Left renal cortex interstitium (tissue), 4 donors: ENCODE measurements around the gene KBTBD12. TPM values are rescaled to one million over a fixed set of nuclear protein-coding genes. Genes with fewer than 3 reads are reported as not detected.

Experiments used
- DNase-seq, 4 donors: peaks; one replicate each; pipeline ENCODE4 v3.0.0-alpha.2; 2013; ENCODE audit warnings: low read depth in 4 of 4, low spot score in 2 of 4, missing footprints in 1 of 4
- polyA plus RNA-seq, 4 donors: library from polyadenylated mRNA; unstranded; fragments of 120-200 nt; gene quantifications; one replicate each; pipeline ENCODE4 v1.2.1, GENCODE V29; 2013; ENCODE audit not compliant: insufficient read length in 4 of 4

The KBTBD12 gene
- polyA plus RNA-seq, 4 donors: 0.81 to 1.6 (median 1.3) TPM

DNA sequence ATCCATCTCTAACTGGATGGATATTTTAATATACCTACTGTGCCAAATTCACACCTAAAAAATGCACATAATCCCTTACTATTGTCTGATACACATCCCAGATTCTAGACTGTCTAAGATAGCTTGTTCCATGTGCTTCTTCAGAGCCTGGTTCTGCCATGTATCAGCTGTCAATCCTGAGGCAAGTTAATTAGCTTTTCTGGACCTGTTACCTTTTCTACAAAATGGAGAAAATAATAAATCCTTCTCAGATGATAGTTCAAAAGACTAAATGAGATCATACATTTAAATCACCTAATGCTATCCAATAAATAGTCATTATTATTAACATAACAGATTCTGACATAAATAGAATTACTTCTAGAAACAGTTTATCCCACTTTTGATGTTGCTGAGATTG lies 66.1 kb downstream of the KBTBD12 start:
- DNase-seq: no peak

DNA sequence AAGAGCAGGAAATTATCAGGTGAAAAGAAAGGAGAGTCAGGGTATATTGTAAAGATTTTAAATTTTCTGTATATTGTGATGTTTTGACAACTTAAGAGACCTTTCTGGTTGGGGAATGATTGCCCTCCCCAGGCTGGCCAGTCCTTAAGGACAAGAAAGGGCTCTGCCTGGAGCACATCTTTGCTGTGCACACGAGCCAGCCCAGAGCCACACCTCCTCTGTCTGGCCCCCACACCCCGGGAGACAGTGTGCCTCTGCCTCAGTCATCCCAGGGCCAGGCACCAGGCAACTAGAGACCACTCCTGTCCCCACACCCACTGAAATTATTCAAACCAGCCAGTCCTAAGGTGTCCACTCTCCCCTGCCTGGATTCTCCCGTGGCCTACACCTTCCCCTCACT lies 67.1 kb downstream of the KBTBD12 start:
- DNase-seq: no peak

DNA sequence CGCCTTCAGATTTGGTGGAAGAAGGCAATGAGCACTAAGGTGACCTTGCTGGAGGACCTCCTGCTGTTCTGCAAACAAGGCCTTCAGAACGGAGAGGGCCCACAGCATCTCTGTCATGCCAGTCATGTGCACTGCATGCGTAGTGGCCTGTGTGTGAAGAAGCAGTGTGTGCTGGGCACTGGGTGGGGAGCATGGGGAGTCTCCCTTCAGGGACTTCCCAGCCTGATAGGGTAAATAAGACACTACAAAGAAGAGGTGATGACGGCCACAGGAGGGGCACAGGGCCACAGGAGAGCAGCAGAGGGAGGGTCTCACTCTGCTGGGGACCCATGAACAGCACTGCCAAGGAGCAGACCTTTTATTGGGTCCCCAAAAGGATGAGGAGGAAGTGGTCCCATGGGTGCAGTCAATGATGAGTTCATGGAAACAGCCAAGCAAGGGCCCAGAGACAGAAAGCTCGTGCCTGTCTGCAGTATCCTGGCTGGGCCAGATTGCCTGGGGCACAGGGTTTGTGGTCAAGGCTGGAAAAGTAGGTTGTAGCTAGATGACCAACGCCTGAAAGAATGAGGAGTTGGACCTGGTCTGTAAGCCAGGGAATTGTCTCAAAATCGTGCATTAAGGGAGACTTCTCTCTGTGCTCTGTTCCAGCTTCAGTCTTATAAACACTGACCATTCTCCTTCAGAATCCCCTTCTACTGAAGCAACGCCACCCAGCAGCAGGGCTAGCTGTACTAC lies 69.4 kb downstream of the KBTBD12 start:
- no peak for DNase-seq

DNA sequence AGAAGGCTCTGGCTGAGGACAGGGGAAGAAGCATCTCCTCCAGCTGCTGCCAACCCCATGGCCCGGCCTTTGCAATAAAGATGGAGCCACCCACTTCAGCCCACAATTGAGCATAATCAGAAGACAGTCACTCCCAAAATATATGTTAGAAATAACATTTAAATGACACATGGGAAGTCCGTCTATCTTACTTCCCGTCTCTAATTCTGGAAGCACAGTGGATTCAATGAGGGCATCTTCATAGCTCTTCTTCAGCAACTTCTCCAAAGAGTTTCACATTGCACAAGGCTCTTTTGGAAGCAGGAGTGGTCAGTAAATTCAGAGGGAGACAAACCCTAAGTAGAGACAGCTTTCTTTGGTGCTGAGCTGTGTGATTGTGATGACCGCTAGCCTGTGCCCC lies 70.2 kb downstream of the KBTBD12 start:
- DNase-seq: no peak

DNA sequence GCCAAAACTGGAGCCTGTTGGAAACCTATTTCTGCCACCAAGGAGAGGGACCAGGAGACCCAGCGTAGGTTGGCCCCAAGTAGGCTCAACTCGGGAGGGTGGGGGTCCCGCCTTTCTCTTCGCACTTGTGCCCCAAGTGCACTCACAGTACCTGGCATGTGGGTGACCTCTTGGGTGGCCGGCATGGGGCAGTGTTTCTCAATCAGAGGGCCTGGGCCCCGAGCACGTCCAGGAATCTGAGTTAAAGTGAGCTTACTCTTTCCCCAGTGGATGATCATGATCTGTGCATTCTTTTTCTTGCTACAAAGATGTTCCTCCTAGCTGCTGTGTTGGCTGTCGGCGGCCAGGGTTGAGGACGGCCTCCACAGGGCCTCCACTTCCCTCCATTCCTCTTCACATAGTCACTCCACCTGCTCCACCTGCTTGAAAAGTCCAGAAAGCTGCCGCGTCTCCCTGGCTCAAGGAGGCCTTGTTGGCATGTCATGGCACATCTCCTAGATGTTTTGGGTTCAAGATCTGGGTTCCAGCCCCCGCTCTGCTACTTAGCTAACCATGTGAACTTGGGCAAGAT lies 70.7 kb downstream of the KBTBD12 start:
- DNase-seq: no peak

DNA sequence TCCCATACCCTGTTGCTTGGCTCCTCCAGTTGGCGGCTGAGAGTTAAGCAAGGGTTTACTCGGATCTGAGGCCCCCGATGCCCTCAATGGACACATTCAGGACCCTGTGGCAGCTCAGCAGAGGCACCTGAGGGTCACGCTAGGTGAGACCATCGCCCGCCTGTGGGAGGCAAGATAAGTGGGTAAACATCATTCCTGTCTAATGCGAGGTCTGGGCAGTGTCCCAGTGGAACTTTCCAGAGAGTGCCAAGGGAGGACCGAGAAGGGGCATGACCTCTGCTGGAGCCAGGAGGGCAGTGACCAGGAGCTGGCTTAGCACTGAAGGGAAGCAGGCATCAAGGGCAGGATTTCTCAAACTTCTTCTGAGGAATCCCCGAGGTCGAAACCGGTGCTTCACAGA lies 71.8 kb downstream of the KBTBD12 start:
- no peak for DNase-seq

GRCh38 chr3:127987309-127987995 lies 72.4 kb downstream of the KBTBD12 start:
- DNase-seq: no peak

DNA sequence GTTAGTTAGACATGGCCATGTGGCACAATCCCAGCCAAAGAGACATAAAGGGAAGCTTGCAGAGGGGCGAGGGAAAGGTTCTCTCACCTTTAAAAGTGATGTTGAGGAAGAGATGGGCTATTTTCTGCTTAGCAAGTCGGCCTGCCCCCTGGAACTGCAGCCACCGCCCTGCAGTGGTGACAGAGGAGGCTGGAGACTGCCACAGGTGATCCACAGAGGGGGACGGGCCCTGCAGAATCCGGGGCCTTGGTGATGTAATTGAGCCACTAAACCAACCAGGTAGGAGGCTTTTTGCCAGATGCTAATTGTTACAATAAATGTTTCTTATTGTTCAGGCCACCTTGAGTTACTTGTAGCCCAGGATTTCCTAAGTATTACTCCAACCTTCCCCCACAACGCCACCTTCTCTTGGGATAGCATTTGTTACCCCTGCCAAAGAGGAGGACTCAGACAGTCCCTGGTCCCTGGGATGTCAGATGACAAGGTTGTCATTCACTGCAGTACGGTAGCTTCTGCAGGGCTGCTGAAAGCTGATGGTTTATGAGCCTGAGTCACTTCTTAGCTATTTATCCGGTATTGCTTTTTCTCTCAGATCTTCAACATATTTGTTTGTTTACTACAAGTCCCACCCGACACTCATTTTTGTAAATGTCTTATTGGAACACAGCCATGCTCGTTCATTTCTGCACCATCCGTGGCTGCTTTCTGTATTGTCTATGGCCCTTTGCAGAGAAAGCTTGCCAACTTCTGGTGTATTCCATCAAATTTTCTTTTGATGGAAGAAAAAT lies 73.9 kb downstream of the KBTBD12 start:
- no peak for DNase-seq

DNA sequence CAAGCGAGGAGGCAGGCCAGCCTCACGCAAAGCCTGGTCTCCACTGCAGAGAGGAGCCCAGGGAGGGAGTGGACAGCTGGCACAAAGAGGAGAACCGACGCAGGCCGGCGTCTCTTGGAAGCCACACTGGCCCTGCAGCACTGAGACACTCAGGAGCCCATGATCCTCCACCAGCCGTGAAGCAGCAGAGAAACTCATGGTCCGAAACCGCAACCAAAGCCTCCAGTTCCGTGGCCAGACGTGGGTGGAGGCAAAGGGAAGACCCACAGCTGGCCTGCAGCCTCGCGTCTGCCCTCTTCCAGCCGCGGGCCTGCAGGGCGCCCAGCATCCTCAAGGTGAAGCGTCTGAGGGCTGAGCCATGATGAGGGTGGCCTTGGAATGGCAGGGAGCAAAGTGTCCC lies 75.0 kb downstream of the KBTBD12 start:
- DNase-seq: no peak

GRCh38 chr3:127990461-127990860 lies 75.4 kb downstream of the KBTBD12 start:
- DNase-seq: no peak

- DNase-seq: no peak
Measured at GRCh38 chr3:127991251-127991650, 76.2 kb downstream of the KBTBD12 start.

DNA sequence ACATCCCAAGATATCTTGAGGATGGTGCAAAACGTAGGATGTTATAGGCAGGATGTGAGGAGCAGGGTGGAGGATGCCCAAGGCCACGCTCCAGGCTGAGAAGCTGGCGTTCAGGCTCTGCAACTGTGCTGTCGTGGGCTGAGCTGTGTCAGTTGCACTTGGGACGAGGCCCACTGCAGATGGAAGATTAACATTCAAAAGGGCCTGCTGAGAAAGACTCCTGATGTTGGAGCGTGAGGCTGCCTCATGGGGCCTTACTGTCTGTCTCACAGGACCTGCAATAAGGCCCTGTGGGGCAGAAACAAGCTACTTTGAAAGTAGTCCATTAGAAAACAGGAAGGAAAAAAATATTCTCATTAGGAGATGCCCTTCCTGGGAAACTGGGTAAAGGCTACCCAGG lies 76.6 kb downstream of the KBTBD12 start:
- DNase-seq: no peak

- DNase-seq: no peak
Measured at GRCh38 chr3:127992127-127992526, 77.1 kb downstream of the KBTBD12 start.

- no peak for DNase-seq
Measured at GRCh38 chr3:127994011-127994410, 79.0 kb downstream of the KBTBD12 start.

DNA sequence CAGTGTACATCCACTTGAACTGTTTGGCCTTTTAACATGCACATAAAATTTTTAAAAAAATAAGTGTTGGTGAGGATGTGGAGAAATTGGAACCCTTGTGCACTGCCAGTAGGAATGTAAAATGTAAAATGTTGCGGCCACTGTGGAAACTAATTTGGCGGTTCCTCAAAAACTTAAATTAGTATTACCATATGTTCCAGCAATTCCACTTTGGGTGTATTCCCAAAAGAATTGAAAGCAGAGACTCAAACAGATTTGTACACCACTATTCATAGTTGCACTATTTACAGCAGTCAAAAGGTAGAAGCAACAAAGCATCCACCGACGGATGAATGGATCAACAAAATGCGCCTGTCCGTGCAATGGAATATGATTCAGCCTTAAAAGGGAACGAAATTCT lies 82.0 kb downstream of the KBTBD12 start:
- DNase-seq: no peak

DNA sequence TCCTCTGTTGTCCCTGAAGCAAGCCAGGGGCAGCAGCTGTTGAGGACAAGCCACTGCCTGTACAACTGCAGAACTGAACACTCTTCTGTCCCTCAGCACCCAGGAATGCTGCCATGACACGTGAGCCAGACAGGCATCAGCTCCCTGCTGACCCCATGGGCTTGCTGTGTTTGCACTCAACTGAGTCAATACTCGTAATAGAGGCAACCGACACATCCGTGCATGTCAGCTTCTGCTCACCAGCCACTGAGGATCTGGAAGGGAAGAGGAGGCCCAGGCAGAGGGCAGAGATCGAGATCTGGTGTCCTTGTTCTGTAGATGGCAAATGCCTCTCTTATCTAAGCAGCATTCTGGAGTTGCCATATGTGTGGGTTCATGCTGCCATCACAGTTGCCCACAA lies 82.9 kb downstream of the KBTBD12 start:
- DNase-seq: no peak

DNA sequence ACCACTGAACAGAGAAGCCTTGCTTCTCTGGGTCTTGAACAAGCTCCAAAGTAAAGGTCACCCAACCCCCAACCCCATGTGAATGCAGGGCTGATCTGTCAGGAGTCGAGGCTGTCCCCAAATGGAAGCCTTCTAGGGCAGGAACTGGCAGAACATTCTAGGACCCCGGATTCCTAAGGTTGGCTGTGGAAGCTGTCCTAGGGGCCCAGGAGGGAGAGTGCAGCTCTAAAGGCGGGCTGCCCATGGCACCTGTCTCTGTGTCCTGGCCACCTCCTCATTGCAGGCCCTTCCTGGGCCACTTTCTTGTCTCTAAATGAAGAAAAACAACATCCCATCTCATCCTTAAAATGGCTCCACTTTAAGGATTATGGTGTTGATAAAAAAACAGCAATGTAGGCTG lies 83.6 kb downstream of the KBTBD12 start:
- no peak for DNase-seq

DNA sequence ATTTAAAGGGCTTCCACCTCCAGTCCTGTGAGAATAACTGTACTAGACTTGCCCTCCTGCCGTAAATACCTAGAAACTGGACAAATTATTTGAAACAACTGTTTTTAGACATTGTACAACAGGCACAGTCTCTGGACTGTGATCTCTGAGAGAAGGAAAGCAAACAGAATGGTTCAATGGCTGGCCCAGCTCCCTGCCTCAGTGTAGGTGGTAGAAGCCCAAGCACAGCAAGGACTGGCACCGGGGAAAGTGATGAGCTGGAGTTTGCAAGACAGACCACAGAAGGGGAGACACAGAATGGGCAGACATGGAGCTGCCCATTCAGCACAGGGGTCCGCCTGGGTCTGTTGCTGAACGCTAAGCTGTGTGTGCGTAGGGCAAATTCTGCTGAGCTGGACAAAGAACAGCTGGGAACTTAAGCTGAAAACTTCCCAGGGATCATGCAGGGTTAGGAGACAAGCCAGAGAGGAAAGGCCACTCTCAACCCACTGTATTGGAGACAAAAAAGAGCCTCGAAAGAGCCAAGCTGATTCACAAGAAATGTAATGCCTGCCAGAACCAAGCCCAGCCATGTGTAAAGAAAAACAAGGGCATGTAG lies 84.6 kb downstream of the KBTBD12 start:
- no peak for DNase-seq

- no peak for DNase-seq
Measured at GRCh38 chr3:128001576-128001975, 86.5 kb downstream of the KBTBD12 start.

GRCh38 chr3:128004661-128005060 lies 89.6 kb downstream of the KBTBD12 start:
- no peak for DNase-seq
